HCT116 (cell line): Measurements from ENCODE around the gene DNAJC3. TPM values are rescaled to one million over a fixed set of nuclear protein-coding genes. Genes with fewer than 3 reads are reported as not detected.
"Not testable (repeated sequence)": the region's sequence is repeated elsewhere in the genome, so short reads cannot be mapped to it uniquely, and the experiment has no call there.

ENCODE experiments used
- ATAC-seq: fragments of 200-7000 bp; cut with Tn5 transposase; 2 replicates; pipeline ENCODE4 v1.9.1; 2020; ENCODE audit warnings: mild to moderate bottlenecking, moderate library complexity
- BruUV-seq: library from RNA; stranded (reverse); fragments of 400-500 nt; replicated peaks from 2 replicates; lab custom pipeline; 2021; lab: Mats Ljungman, UMichigan
- CTCF ChIA-PET: fragments of 300-600 bp; sonication (Branson Sonifier 250); formaldehyde crosslinking; loops from one replicate; lab custom pipeline; 2021; ENCODE audit warnings: antibody characterized with exemption; lab: Charles Lee
- POLR2A ChIA-PET: fragments of 300-600, 350-600 bp; sonication (Branson Sonifier 250); formaldehyde crosslinking; loops from one replicate; lab custom pipeline; 2021; ENCODE audit warnings: antibody characterized with exemption; lab: Charles Lee
- RAD21 ChIA-PET, 2 experiments: fragments of 300-600 bp; sonication (Branson Sonifier 250); formaldehyde crosslinking; loops; one replicate each; lab custom pipeline; 2023; ENCODE audit warnings: low total read pairs in 2 of 2; ENCODE audit not compliant: uncharacterized antibody in 2 of 2, unreplicated experiment in 2 of 2, low non-redundant PET in 1 of 2; lab: Charles Lee
- DNase-seq: peaks from one replicate; pipeline ENCODE4 v3.0.0-alpha.2; 2010; ENCODE audit warnings: low read depth, low spot score
- H2AFZ ChIP-seq: fragments of 200-600 bp; shearing (Covaris generic), sonication (generic); 2 replicates; pipeline ENCODE4 v1.6.1; 2017; ENCODE audit warnings: low read depth, mixed run types, mixed read lengths, antibody characterized with exemption, low read length; ENCODE audit not compliant: poor library complexity, severe bottlenecking
- H3K27ac ChIP-seq: 2 replicates; pipeline ENCODE4 v1.5.1; 2012; ENCODE audit warnings: low read depth, low read length
- H3K27me3 ChIP-seq: fragments of 200-600 bp; sonication (generic); 2 replicates; pipeline ENCODE4 v1.6.1; 2016; ENCODE audit warnings: mixed run types, low read length, mixed read lengths; ENCODE audit not compliant: insufficient read depth
- H3K36me3 ChIP-seq, 2 experiments: fragments of 200-500 bp in 1 of 2; fragments of 200-600 bp in 1 of 2; sonication (Bioruptor generic) in 1 of 2; sonication (generic) in 1 of 2; 2 replicates each; pipeline versions ENCODE4 v1.5.1 to v1.6.1; 2014 to 2016; ENCODE audit warnings: low read length in 2 of 2, inconsistent platforms in 1 of 2, mixed read lengths in 1 of 2, mixed run types in 1 of 2; ENCODE audit not compliant: insufficient read depth in 2 of 2, control insufficient read depth in 1 of 2
- H3K4me1 ChIP-seq, 2 experiments: fragments of 200-600 bp in 1 of 2; sonication (generic) in 1 of 2; 2 replicates each; pipeline versions ENCODE4 v1.5.1 to v1.6.1; 2012 to 2017; ENCODE audit warnings: low read length in 2 of 2, inconsistent platforms in 1 of 2, mild to moderate bottlenecking in 1 of 2, mixed read lengths in 1 of 2, mixed run types in 1 of 2, moderate library complexity in 1 of 2; ENCODE audit not compliant: insufficient read depth in 2 of 2, control insufficient read depth in 1 of 2
- H3K4me2 ChIP-seq: fragments of 200-600 bp; sonication (generic); 2 replicates; pipeline ENCODE4 v1.6.1; 2017; ENCODE audit warnings: mixed run types, low read length, mixed read lengths
- H3K4me3 ChIP-seq, 2 experiments: fragments of 200-600 bp in 1 of 2; sonication (generic) in 1 of 2; replicated peaks in 1 of 2; 2 replicates each; pipeline ENCODE4 v1.5.1; 2011 to 2016; ENCODE audit warnings: low read length in 2 of 2, control low read depth in 1 of 2, low read depth in 1 of 2, mild to moderate bottlenecking in 1 of 2, mixed read lengths in 1 of 2, mixed run types in 1 of 2
- H3K79me2 ChIP-seq: fragments of 200-600 bp; sonication (generic); 2 replicates; pipeline ENCODE4 v1.6.1; 2017; ENCODE audit warnings: mild to moderate bottlenecking, mixed run types, low read length, moderate library complexity, mixed read lengths; ENCODE audit not compliant: insufficient read depth
- H3K9ac ChIP-seq: fragments of 200-600 bp; sonication (generic); 2 replicates; pipeline ENCODE4 v1.6.1; 2016; ENCODE audit warnings: low read length, mixed read lengths
- H3K9me2 ChIP-seq: fragments of 200-600 bp; sonication (generic), shearing (Covaris generic); 2 replicates; pipeline ENCODE4 v1.6.1; 2017; ENCODE audit warnings: mixed run types, mild to moderate bottlenecking, moderate library complexity; ENCODE audit not compliant: insufficient read depth
- H3K9me3 ChIP-seq, 2 experiments: fragments of 200-500 bp in 1 of 2; fragments of 200-600 bp in 1 of 2; sonication (Bioruptor generic) in 1 of 2; sonication (generic) in 1 of 2; 2 replicates each; pipeline ENCODE4 v1.6.1; 2014 to 2017; ENCODE audit warnings: low read length in 2 of 2, mixed read lengths in 2 of 2, inconsistent platforms in 1 of 2, low read depth in 1 of 2, mild to moderate bottlenecking in 1 of 2, mixed run types in 1 of 2, moderate library complexity in 1 of 2; ENCODE audit not compliant: control insufficient read depth in 1 of 2, insufficient read depth in 1 of 2
- H4K20me1 ChIP-seq: fragments of 200-600 bp; sonication (generic), shearing (Covaris generic); 2 replicates; pipeline ENCODE4 v1.6.1; 2017; ENCODE audit warnings: mixed run types, mild to moderate bottlenecking, moderate library complexity; ENCODE audit not compliant: insufficient read depth
- CEBPB ChIP-seq: IDR thresholded peaks from 2 replicates; pipeline ENCODE4 v1.6.1; 2012; ENCODE audit warnings: low read depth
- POLR2AphosphoS5 ChIP-seq: IDR thresholded peaks from 2 replicates; pipeline ENCODE4 v1.6.1; 2011; ENCODE audit warnings: mild to moderate bottlenecking, low read depth, low read length, moderate library complexity
- RAD21 ChIP-seq: IDR thresholded peaks from 2 replicates; pipeline ENCODE4 v1.6.1; 2012; ENCODE audit warnings: low read depth, mild to moderate bottlenecking
- TCF7L2 ChIP-seq: IDR thresholded peaks from 2 replicates; pipeline ENCODE4 v1.7.0; 2011; ENCODE audit warnings: borderline replicate concordance, inconsistent platforms; ENCODE audit not compliant: insufficient read depth, insufficient read length; ENCODE audit errors: extremely low read depth
- intact Hi-C: fragments of 100-400 bp; cut with micrococcal nuclease; formaldehyde crosslinking; loops from 2 replicates; pipeline ENCODE4 v1.10.0; 2022
- total RNA-seq: library from RNA; stranded (reverse); gene quantifications from one replicate; pipeline ENCODE4 v1.2.1, GENCODE V29; 2021; ENCODE audit not compliant: unreplicated experiment
- TF ChIP-seq, protein P1 (sequence below): IDR thresholded peaks from 2 replicates; pipeline ENCODE4 v1.6.1; 2011; ENCODE audit warnings: mild to moderate bottlenecking, low read length, moderate library complexity; ENCODE audit not compliant: insufficient replicate concordance; ENCODE audit errors: extremely low read depth
- TF ChIP-seq, protein P2 (sequence below), 3 experiments: fragments of 200-600 bp in 1 of 3; sonication (generic) in 1 of 3; IDR thresholded peaks in 2 of 3; conservative IDR thresholded peaks in 1 of 3; 2 replicates each; pipeline ENCODE4 v1.5.1; 2012 to 2017; ENCODE audit warnings: low read depth in 2 of 3, low read length in 2 of 3, antibody characterized with exemption in 1 of 3, borderline replicate concordance in 1 of 3, control low read depth in 1 of 3, mild to moderate bottlenecking in 1 of 3, mixed read lengths in 1 of 3, mixed run types in 1 of 3, moderate library complexity in 1 of 3; ENCODE audit not compliant: insufficient read depth in 1 of 3

DNAJC3 gene
- total RNA-seq, 1 experiment from 2014 or later, result 28.5 TPM

DNA sequence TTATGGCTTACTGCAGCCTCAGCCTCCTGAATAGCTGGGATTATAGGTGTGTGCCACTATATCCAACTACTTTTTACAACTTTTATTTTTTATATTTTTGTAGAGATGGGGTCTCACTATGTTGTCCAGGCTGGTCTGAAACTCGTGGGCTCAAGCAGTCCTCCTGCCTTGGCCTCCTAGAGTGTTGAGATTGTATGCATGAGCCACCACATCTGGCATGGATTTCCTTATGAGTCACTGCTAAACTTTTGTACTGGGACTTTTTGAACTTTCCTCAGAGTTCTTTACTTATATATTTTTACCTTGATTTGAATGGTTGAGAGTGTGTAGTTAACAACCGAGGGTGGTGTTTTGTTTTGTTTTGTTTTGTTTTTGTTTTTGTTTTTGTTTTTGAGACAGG, 33.4 kb downstream of the DNAJC3 start:
- ChIA-PET RAD21 (no interaction called here), CTCF (no interaction called here), POLR2A (no interaction called here)
- TF ChIP-seq CEBPB (no peak), RAD21 (no peak), TCF7L2 (no peak), POLR2AphosphoS5 (no peak)
- TF ChIP-seq, protein P1, sequence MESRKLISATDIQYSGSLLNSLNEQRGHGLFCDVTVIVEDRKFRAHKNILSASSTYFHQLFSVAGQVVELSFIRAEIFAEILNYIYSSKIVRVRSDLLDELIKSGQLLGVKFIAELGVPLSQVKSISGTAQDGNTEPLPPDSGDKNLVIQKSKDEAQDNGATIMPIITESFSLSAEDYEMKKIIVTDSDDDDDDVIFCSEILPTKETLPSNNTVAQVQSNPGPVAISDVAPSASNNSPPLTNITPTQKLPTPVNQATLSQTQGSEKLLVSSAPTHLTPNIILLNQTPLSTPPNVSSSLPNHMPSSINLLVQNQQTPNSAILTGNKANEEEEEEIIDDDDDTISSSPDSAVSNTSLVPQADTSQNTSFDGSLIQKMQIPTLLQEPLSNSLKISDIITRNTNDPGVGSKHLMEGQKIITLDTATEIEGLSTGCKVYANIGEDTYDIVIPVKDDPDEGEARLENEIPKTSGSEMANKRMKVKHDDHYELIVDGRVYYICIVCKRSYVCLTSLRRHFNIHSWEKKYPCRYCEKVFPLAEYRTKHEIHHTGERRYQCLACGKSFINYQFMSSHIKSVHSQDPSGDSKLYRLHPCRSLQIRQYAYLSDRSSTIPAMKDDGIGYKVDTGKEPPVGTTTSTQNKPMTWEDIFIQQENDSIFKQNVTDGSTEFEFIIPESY, result no peak
- TF ChIP-seq, protein P2, sequence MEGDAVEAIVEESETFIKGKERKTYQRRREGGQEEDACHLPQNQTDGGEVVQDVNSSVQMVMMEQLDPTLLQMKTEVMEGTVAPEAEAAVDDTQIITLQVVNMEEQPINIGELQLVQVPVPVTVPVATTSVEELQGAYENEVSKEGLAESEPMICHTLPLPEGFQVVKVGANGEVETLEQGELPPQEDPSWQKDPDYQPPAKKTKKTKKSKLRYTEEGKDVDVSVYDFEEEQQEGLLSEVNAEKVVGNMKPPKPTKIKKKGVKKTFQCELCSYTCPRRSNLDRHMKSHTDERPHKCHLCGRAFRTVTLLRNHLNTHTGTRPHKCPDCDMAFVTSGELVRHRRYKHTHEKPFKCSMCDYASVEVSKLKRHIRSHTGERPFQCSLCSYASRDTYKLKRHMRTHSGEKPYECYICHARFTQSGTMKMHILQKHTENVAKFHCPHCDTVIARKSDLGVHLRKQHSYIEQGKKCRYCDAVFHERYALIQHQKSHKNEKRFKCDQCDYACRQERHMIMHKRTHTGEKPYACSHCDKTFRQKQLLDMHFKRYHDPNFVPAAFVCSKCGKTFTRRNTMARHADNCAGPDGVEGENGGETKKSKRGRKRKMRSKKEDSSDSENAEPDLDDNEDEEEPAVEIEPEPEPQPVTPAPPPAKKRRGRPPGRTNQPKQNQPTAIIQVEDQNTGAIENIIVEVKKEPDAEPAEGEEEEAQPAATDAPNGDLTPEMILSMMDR (IDR thresholded peaks at IDR 0.05 in 2 of 3, conservative IDR thresholded peaks at IDR 0.05 in 1 of 3; ENCODE audit: borderline replicate concordance in 1 of 3, insufficient read depth in 1 of 3, low read depth in 2 of 3, low read length in 2 of 3), result no peak
- no peaks in the 10 kb centered on the region for H3K9me3 ChIP-seq
- no peaks in the 10 kb centered on the region for H3K4me1 ChIP-seq
- H3K9me2 ChIP-seq, result no peaks in the 10 kb centered on the region
- H3K27me3 ChIP-seq, result no peaks in the 10 kb centered on the region
- BruUV-seq, result no TSS peak
- no peak overlapping the region for H3K4me2 ChIP-seq
- H3K79me2 ChIP-seq, result peaks cover 15% of the 10 kb centered on the region; the same call in 1 of the 2 replicates
- ATAC-seq (no peak), DNase-seq (no peak)
- no peak overlapping the region for H2AFZ ChIP-seq
- no peak overlapping the region for H3K9ac ChIP-seq
- H3K4me3 ChIP-seq, result no peak overlapping the region
- H3K27ac ChIP-seq, result no peak overlapping the region
- intact Hi-C loops, result no loop called here
- no peaks in the 10 kb centered on the region for H4K20me1 ChIP-seq
- peaks cover 3 to 5% of the 10 kb centered on the region in 2 experiments; a peak in 2 of 4 replicates for H3K36me3 ChIP-seq

DNA sequence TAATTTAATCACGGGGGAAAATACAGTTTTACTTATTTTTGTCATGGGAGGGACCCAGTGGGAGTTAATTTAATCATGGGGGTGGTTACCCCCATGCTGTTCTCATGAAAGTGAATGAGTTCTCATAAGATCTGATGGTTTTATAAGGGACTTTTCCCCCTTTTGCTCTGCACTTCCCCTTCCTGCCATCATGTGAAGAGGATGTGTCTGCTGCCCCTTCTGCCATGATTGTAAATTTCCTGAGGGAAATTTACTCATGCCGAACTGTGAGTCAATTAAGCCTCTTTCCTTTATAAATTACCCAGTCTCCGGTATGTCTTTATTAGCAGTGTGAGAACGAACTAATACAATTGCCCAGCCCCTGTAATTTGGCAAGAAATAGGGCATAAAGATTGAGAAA, 35.9 kb downstream of the DNAJC3 start:
- H3K9ac ChIP-seq, DNase-seq, H3K4me3 ChIP-seq, POLR2A ChIA-PET, H3K36me3 ChIP-seq, H3K27me3 ChIP-seq, H3K4me1 ChIP-seq, H3K4me2 ChIP-seq, BruUV-seq, H2AFZ ChIP-seq, intact Hi-C loops, H3K27ac ChIP-seq, CTCF ChIA-PET, H4K20me1 ChIP-seq, H3K79me2 ChIP-seq, RAD21 ChIA-PET, H3K9me3 ChIP-seq, H3K9me2 ChIP-seq, ATAC-seq: not testable (repeated sequence)
